Measurements from ENCODE around the gene TSHZ2. TPM values are rescaled to one million over a fixed set of nuclear protein-coding genes. Genes with fewer than 3 reads are reported as not detected.
"Not testable (repeated sequence)": the region's sequence is repeated elsewhere in the genome, so short reads cannot be mapped to it uniquely, and the experiment has no call there.

The TSHZ2 gene
- total and polyA plus RNA-seq, 12 donors = 1.5 to 6.2 (median 4.5) TPM

DNA sequence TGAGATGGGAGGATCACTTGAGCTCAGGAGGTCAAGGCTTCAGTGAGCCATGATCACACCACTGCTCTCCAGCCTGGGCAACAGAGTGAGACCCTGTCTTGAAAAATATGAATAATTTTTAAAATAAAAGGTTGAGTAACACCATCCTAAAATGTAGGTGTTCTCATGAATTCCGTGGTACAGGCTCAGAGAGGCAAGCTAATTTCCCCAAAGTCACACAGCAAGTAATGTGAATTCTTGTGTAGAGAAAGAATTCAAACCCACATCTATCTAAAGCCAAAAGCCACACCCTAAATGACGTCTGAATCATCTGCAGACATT lies 541.0 kb downstream of the TSHZ2 start:
- H3K27ac ChIP-seq = no peak overlapping the region
- H3K9me3 ChIP-seq = no peaks in the 10 kb centered on the region
- H3K4me1 ChIP-seq = no peaks in the 10 kb centered on the region
- intact Hi-C loops (cut with DNase I) = no loop called here
- H3K4me3 ChIP-seq = no peak overlapping the region
- DNase-seq = no peak
- 61 to 67% methylated on average over 2 of the region's 2 CpGs for WGBS, 2 donors
- H3K36me3 ChIP-seq = no peaks in the 10 kb centered on the region
- peaks cover 0 to 3% (median 0%) of the 10 kb centered on the region in 7 donors for H3K27me3 ChIP-seq
- ATAC-seq = no peak
- TF ChIP-seq, protein P1, sequence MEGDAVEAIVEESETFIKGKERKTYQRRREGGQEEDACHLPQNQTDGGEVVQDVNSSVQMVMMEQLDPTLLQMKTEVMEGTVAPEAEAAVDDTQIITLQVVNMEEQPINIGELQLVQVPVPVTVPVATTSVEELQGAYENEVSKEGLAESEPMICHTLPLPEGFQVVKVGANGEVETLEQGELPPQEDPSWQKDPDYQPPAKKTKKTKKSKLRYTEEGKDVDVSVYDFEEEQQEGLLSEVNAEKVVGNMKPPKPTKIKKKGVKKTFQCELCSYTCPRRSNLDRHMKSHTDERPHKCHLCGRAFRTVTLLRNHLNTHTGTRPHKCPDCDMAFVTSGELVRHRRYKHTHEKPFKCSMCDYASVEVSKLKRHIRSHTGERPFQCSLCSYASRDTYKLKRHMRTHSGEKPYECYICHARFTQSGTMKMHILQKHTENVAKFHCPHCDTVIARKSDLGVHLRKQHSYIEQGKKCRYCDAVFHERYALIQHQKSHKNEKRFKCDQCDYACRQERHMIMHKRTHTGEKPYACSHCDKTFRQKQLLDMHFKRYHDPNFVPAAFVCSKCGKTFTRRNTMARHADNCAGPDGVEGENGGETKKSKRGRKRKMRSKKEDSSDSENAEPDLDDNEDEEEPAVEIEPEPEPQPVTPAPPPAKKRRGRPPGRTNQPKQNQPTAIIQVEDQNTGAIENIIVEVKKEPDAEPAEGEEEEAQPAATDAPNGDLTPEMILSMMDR (IDR thresholded peaks at IDR 0.05) = no peak

DNA sequence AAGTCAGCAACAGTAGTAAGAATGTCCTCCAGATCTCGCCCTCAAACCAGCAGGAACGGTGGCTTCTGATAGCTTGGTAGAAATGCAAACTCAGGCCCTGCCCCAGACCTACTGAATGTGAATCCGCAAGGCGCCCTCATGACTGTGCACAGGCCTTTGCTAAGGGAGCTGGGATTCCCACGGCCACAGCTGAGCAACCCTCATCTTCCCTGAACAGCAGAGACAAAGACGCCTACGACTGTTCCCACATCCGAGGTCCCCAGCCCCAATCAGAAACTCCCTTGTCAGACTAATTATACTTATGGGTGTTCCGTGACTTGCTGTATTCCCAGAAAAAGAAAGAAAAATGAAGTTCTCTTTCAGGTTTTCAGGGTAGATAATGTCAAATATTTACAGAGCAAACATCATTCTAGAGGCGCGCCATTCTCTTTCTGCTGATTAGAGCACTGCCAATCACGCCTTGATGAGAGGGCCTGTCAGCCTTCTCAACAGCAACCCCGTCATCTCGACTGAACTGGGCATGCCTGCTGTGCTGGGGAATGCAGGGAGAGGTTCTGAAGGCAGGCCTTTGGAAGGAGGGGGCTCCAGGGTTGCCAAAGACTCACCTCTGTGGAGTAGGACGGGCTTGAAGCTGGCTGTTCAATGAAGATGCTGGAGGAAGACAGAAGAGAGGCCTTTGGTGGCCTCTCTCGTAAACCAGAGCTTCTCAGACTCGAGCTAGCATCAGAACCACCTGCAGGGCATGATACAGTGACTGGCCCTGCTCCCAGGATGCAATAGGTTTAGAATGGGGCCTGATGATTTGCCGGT lies 541.5 kb downstream of the TSHZ2 start:
- H3K27ac ChIP-seq = no peak overlapping the region
- H3K4me1 ChIP-seq = no peaks in the 10 kb centered on the region
- peaks cover 0 to 3% (median 0%) of the 10 kb centered on the region in 7 donors for H3K27me3 ChIP-seq
- DNase-seq (no peak), ATAC-seq (no peak)
- no peak overlapping the region for H3K4me3 ChIP-seq
- H3K9me3 ChIP-seq = no peaks in the 10 kb centered on the region
- intact Hi-C loops (cut with DNase I) = no loop called here
- 84 to 85% methylated on average over 18 of the region's 18 CpGs for WGBS, 2 donors
- no peaks in the 10 kb centered on the region for H3K36me3 ChIP-seq
- TF ChIP-seq, protein P1 (IDR thresholded peaks at IDR 0.05) = no peak

DNA sequence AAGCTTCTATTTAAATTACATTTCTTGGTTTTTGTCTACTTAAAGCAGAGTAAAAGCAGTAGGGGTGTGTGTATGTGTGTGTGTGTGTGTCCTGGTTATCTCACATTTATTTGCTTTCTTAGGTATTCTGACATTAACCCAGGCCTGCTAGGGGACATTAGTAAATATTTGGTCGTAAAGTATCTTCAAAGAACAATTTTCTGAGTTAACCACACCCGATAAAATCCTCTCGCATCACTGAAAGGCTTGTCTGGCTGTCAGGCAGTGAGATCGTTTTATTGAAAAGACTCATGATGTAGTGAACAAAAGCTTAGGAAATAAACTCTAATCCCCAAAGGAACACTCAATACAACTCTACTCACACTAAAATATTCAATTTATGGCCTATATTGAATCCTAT lies 543.6 kb downstream of the TSHZ2 start:
- Histone ChIP-seq H3K4me1 (no peaks in the 10 kb centered on the region), H3K27me3 (peaks cover 0 to 3% (median 0%) of the 10 kb centered on the region in 7 donors), H3K36me3 (no peaks in the 10 kb centered on the region), H3K27ac (no peak overlapping the region), H3K9me3 (no peaks in the 10 kb centered on the region), H3K4me3 (no peak overlapping the region)
- ATAC-seq = no peak
- intact Hi-C loops (cut with DNase I) = no loop called here
- no peak for DNase-seq
- TF ChIP-seq, protein P1 (IDR thresholded peaks at IDR 0.05) = no peak
- WGBS, 2 donors = 82 to 83% methylated on average over 4 of the region's 4 CpGs

DNA sequence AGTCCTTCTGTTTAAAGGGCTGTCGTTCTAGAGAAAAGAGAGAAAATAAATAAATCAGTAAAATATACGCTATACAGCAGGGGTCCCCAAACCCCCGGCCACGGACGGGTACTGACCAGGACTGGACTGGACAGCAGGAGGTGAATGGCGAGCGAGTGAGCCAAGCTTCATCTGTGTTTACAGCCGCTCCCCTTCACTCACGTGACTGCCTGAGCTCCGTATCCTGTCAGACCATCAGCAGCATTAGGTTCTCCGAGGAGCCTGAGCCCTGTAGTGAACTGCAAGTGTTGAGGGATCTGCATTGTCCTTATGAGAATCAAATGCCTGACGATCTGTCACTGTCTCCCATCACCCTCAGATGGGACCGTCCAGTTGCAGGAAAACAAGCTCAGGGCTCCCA lies 545.0 kb downstream of the TSHZ2 start:
- Histone ChIP-seq H3K4me1 (no peaks in the 10 kb centered on the region), H3K27me3 (peaks cover 0 to 3% (median 0%) of the 10 kb centered on the region in 7 donors), H3K27ac (no peak overlapping the region), H3K36me3 (no peaks in the 10 kb centered on the region), H3K4me3 (no peak overlapping the region), H3K9me3 (no peaks in the 10 kb centered on the region)
- intact Hi-C loops (cut with DNase I) = no loop called here
- TF ChIP-seq, protein P1 (IDR thresholded peaks at IDR 0.05) = no peak
- ATAC-seq (no peak), DNase-seq (no peak)
- WGBS, 2 donors = 73 to 74% methylated on average over 13 of the region's 13 CpGs

DNA sequence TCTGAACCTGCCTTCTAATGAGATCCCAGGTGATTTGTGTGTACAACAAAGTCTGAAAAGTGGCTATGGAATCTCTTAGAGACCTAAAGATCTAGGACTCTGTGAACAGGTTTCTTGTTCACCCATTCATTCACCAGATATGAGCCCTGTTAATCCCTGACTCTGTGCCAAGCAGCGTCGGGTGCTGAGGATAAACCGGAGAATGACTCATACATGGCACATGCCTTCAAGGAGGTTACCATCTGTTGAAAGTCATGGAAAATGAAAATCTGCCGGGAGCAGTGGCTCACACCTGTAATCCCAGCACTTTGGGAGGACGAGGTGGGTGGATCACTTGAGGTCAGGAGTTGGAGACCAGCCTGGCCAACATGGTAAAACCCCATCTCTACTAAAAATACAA lies 549.3 kb downstream of the TSHZ2 start:
- WGBS, 2 donors = 67 to 68% methylated on average over 5 of the region's 5 CpGs
- H3K27ac ChIP-seq; H3K4me3 ChIP-seq; ATAC-seq; H3K27me3 ChIP-seq; H3K36me3 ChIP-seq; H3K4me1 ChIP-seq; intact Hi-C loops (cut with DNase I); H3K9me3 ChIP-seq; DNase-seq: not testable (repeated sequence)

Data from heart right ventricle (tissue), 16 donors.